Stomach (tissue), 9 donors: ENCODE measurements around the gene WDR27. TPM values are rescaled to one million over a fixed set of nuclear protein-coding genes. Genes with fewer than 3 reads are reported as not detected.

Experiments used
- DNase-seq, 2 donors: peaks; one replicate each; pipeline versions ENCODE4 v3.0.0 to v3.0.0-alpha.2; 2013 to 2019
- H3K27ac ChIP-seq, 5 donors: fragments of 200-600 bp in 4 of 5; sonication (generic) in 4 of 5; one replicate each; pipeline ENCODE4 v1.5.1; 2013 to 2019; ENCODE audit warnings: mild to moderate bottlenecking in 1 of 5, moderate library complexity in 1 of 5
- H3K27me3 ChIP-seq, 3 donors: fragments of 200-600 bp; sonication (generic); one replicate each; pipeline ENCODE4 v1.5.1; 2017 to 2019; ENCODE audit warnings: mixed run types in 1 of 3
- H3K36me3 ChIP-seq, 4 donors: fragments of 200-600 bp; sonication (generic); 1 replicate in 3 of 4; 2 replicates in 1 of 4; pipeline ENCODE4 v1.5.1; 2016 to 2019
- H3K4me1 ChIP-seq, 4 donors: fragments of 200-600 bp; sonication (generic); one replicate each; pipeline ENCODE4 v1.5.1; 2016 to 2019
- H3K4me3 ChIP-seq, 4 donors: fragments of 200-600 bp; sonication (generic) in 3 of 4; one replicate each; pipeline ENCODE4 v1.5.1; 2016 to 2019; ENCODE audit warnings: mild to moderate bottlenecking in 1 of 4
- H3K9me3 ChIP-seq, 4 donors: fragments of 200-600 bp; sonication (generic); one replicate each; pipeline ENCODE4 v1.5.1; 2016 to 2019
- CTCF ChIP-seq, 7 experiments: fragments of 450-650 bp in 4 of 7; fragments of 200-600 bp in 3 of 7; sonication (generic) in 3 of 7; IDR thresholded peaks; one replicate each; pipeline ENCODE4 v1.5.1; 2016 to 2019; ENCODE audit warnings: antibody characterized with exemption in 7 of 7, control low read depth in 2 of 7, mild to moderate bottlenecking in 1 of 7
- EP300 ChIP-seq: sonication (generic); formaldehyde crosslinking; IDR thresholded peaks from one replicate; pipeline ENCODE4 v1.6.1; 2017; ENCODE audit warnings: antibody characterized with exemption
- POLR2A ChIP-seq, 4 donors: fragments of 450-650 bp; IDR thresholded peaks; one replicate each; pipeline ENCODE4 v1.6.1; 2016; ENCODE audit warnings: antibody characterized with exemption in 4 of 4, control low read depth in 2 of 4, mild to moderate bottlenecking in 1 of 4, moderate library complexity in 1 of 4
- POLR2AphosphoS5 ChIP-seq, 3 donors: sonication (generic); formaldehyde crosslinking; IDR thresholded peaks; one replicate each; pipeline ENCODE4 v1.6.1; 2016; ENCODE audit warnings: antibody characterized with exemption in 3 of 3
- whole genome bisulfite sequencing, 5 donors: extraction: QIAGEN DNeasy Blood & Tissue Kit in 3 of 5; methylation state at CpG; one replicate each; pipeline versions ENCODE4 v1.1.5 to v1.1.7; 2013 to 2018; 5-methylcytosine and 5-hydroxymethylcytosine counted together
- intact Hi-C: fragments of 100-400 bp; cut with DNase I; formaldehyde crosslinking; loops from one replicate; pipeline ENCODE4 v1.15.1; 2023; ENCODE audit warnings: low total_unique reads
- polyA plus RNA-seq, 3 donors: library from polyadenylated mRNA; stranded (reverse); fragments of 200-250 nt; gene quantifications; one replicate each; pipeline ENCODE4 v1.2.3, GENCODE V29; 2013
- total RNA-seq, 5 donors: library from RNA; depleted of rRNA; stranded (reverse); fragments of >200 nt; gene quantifications; one replicate each; pipeline versions ENCODE4 v1.1.0 to v1.2.3, GENCODE V29; 2014 to 2016
- donor health status: healthy with polysubstance abuse.
- donor health status: Bipolar disorder and iron deficiency.
- donor health status: healthy.

Gene WDR27
- total and polyA plus RNA-seq, 8 donors, result 4.9 to 271 (median 39.9) TPM

GRCh38 chr6:169677096-169677495, 24.7 kb downstream of the WDR27 start:
- Histone ChIP-seq H3K36me3 (peaks cover 2 to 50% (median 27%) of the 10 kb centered on the region in 4 donors), H3K4me1 (no peaks in the 10 kb centered on the region), H3K9me3 (peaks cover 0 to 4% (median 0%) of the 10 kb centered on the region in 4 donors), H3K27me3 (no peaks in the 10 kb centered on the region), H3K27ac (no peak overlapping the region), H3K4me3 (no peak overlapping the region)
- TF ChIP-seq POLR2AphosphoS5 (IDR thresholded peaks at IDR 0.05) (no peak), POLR2A (IDR thresholded peaks at IDR 0.05) (no peak), EP300 (no peak), CTCF (IDR thresholded peaks at IDR 0.05) (no peak)
- intact Hi-C loops, result no loop called here
- 91 to 100% (median 96%) methylated on average over 1 of the region's 1 CpG for WGBS, 5 donors
- no peak for DNase-seq

- 92 to 94% (median 93%) methylated on average over 3 of the region's 3 CpGs; no CpG with 5 or more reads in 1 of the 5 donors for WGBS, 5 donors
- no peak for DNase-seq
- Histone ChIP-seq H3K9me3 (no peaks in the 10 kb centered on the region), H3K27me3 (no peaks in the 10 kb centered on the region), H3K4me3 (no peak overlapping the region), H3K36me3 (peaks cover 0 to 51% (median 31%) of the 10 kb centered on the region in 4 donors), H3K4me1 (peaks cover 0 to 3% (median 2%) of the 10 kb centered on the region in 4 donors), H3K27ac (no peak overlapping the region)
- intact Hi-C loops, result no loop called here
- TF ChIP-seq CTCF (IDR thresholded peaks at IDR 0.05), result no peak
- no peak for TF ChIP-seq POLR2A (IDR thresholded peaks at IDR 0.05)
- no peak for TF ChIP-seq EP300
- TF ChIP-seq POLR2AphosphoS5 (IDR thresholded peaks at IDR 0.05), result no peak
These were observed 26.8 kb downstream of the WDR27 start for GRCh38 chr6:169675011-169675410.

- Histone ChIP-seq H3K9me3 (no peaks in the 10 kb centered on the region), H3K27ac (no peak overlapping the region), H3K4me1 (peaks cover 0 to 9% (median 3%) of the 10 kb centered on the region in 4 donors), H3K27me3 (no peaks in the 10 kb centered on the region), H3K36me3 (peaks cover 4 to 54% (median 39%) of the 10 kb centered on the region in 4 donors), H3K4me3 (no peak overlapping the region)
- DNase-seq, result no peak
- intact Hi-C loops, result no loop called here
- TF ChIP-seq EP300, result no peak
- TF ChIP-seq CTCF (IDR thresholded peaks at IDR 0.05), result no peak
- no peak for TF ChIP-seq POLR2A (IDR thresholded peaks at IDR 0.05)
- TF ChIP-seq POLR2AphosphoS5 (IDR thresholded peaks at IDR 0.05), result no peak
- WGBS, 5 donors, result 97 to 100% (median 98%) methylated on average over 5 of the region's 5 CpGs
These were observed 30.3 kb downstream of the WDR27 start for GRCh38 chr6:169671563-169671962.

GRCh38 chr6:169669889-169670288, 31.9 kb downstream of the WDR27 start:
- Histone ChIP-seq H3K27ac (peak overlapping the region in 2 of 5 donors; percentile 35 to 36), H3K9me3 (no peaks in the 10 kb centered on the region), H3K36me3 (peaks cover 13 to 65% (median 54%) of the 10 kb centered on the region in 4 donors), H3K4me1 (peaks cover 0 to 9% (median 3%) of the 10 kb centered on the region in 4 donors), H3K27me3 (no peaks in the 10 kb centered on the region), H3K4me3 (no peak overlapping the region)
- peak in 1 of 2 donors; percentile 48 for DNase-seq
- 24 to 45% (median 33%) methylated on average over 7 of the region's 7 CpGs for WGBS, 5 donors
- TF ChIP-seq POLR2AphosphoS5 (IDR thresholded peaks at IDR 0.05) (peak in 1 of 3 donors; percentile 58), POLR2A (IDR thresholded peaks at IDR 0.05) (no peak)
- intact Hi-C loops, result no loop called here

- H3K4me1 ChIP-seq, result peaks cover 0 to 9% (median 3%) of the 10 kb centered on the region in 4 donors
- H3K27ac ChIP-seq, result peak overlapping the region in 1 of 5 donors; percentile 35
- intact Hi-C loops, result no loop called here
- no peak for DNase-seq
- H3K4me3 ChIP-seq, result no peak overlapping the region
- no peak for TF ChIP-seq CTCF (IDR thresholded peaks at IDR 0.05)
- TF ChIP-seq POLR2A (IDR thresholded peaks at IDR 0.05), result no peak
- no peak for TF ChIP-seq EP300
- TF ChIP-seq POLR2AphosphoS5 (IDR thresholded peaks at IDR 0.05), result no peak
- no peaks in the 10 kb centered on the region for H3K27me3 ChIP-seq
- peaks cover 15 to 68% (median 60%) of the 10 kb centered on the region in 4 donors for H3K36me3 ChIP-seq
- H3K9me3 ChIP-seq, result no peaks in the 10 kb centered on the region
- 86 to 94% (median 89%) methylated on average over 6 of the region's 6 CpGs for WGBS, 5 donors
These were observed 32.7 kb downstream of the WDR27 start for GRCh38 chr6:169669147-169669546.
